ENCODE data around the gene ATP5PD.

The ATP5PD gene

GRCh38 chr17:75001915-75002843 lies 44.6 kb downstream of the ATP5PD start:
- in situ Hi-C loops (cut with HindIII; ENCODE audit: low sequenced_read_pairs): no loop called here

GRCh38 chr17:74999523-74999922 lies 47.2 kb downstream of the ATP5PD start:
- in situ Hi-C loops (cut with HindIII; ENCODE audit: low sequenced_read_pairs): no loop called here

DNA sequence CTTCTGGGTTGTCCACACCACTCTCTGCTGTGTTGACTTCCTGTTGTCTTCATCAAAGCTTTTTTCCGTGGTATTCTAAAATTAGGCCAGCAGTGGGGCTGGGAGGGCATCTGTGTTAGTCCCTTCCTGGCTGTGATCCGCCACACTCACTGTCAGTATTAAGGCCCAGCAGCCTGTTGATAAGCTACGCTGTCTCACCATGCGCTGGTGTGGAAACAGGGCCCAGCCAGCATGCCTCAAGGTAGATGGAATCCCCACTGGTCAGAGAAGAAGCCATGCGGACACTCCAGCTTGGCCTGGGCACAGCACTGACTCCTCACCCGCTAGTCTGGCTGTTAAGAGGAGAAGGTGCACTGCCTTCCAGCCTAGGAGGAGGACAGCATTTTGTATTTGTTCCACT lies 48.0 kb downstream of the ATP5PD start:
- in situ Hi-C loops (cut with HindIII; ENCODE audit: low sequenced_read_pairs): no loop called here

DNA sequence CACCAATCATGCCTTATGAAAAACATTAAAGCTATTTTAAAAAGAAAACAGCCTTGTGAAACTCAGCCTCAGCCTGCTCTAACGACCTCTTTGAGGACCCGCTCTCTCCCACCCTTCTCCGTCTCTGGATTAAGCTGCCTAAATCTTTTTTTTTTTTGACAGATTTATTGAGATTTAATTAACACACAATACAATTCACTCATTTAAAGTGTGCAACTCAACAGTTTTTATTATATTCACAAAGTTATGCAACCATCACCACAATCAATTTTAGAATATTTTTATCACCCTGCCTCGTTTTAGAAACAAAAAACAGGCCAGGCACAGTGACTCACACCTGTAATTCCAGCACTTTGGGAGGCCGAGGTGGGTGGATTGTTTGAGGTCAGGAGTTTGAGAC lies 50.9 kb downstream of the ATP5PD start:
- in situ Hi-C loops (cut with HindIII; ENCODE audit: low sequenced_read_pairs): no loop called here

DNA sequence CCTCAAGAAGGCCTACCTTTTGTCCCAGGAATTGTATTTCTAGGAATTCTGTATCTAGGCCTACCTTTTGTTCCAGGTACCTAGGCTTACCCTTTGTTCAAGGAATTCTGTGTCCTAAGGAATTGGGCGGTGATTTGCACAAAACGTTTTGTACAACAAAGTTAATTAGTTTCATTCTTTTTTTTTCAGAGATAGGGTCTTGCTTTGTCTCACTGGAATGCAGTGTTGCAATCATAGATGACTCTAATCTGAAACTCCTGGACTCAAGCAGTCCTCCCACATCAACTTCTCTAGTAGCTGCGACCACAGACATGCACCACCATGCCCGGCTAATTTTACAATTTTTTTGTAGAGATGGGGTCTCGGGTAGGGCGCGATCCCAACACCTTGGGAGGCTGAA lies 52.3 kb downstream of the ATP5PD start:
- in situ Hi-C loops (cut with HindIII; ENCODE audit: low sequenced_read_pairs): no loop called here

- in situ Hi-C loops (cut with HindIII; ENCODE audit: low sequenced_read_pairs): no loop called here
Measured at GRCh38 chr17:74992223-74992622, 54.5 kb downstream of the ATP5PD start.

DNA sequence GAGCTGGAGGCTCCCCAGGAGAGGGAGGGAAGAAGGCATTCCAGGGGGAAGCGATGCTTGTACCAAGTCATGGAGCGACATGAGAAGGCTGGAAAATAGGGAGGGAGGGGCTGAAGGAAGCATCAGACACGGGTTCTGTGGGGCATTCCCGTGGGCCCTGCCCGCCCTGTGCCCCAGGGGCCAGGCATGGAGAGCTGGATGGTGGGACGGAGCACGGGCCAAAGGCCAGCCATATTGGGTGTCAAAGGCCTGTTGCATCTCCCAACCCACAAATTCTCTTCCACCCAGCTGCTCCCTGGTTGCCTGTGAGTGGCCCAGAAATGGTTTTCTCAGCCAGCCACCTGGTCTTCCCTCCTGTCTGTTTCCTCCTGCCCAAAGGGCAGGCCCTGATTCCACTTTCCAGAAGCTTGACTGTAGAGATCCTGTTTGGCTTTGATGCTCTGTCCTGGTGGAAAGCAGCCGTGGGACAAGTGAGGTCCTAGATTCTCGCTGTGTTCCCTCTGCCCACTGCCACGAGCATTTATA lies 56.1 kb downstream of the ATP5PD start:
- in situ Hi-C loops (cut with HindIII; ENCODE audit: low sequenced_read_pairs): no loop called here

Data from endothelial cell of hepatic sinusoid (primary cell).